ENCODE results near the gene ANKRD22.

ANKRD22 gene

DNA sequence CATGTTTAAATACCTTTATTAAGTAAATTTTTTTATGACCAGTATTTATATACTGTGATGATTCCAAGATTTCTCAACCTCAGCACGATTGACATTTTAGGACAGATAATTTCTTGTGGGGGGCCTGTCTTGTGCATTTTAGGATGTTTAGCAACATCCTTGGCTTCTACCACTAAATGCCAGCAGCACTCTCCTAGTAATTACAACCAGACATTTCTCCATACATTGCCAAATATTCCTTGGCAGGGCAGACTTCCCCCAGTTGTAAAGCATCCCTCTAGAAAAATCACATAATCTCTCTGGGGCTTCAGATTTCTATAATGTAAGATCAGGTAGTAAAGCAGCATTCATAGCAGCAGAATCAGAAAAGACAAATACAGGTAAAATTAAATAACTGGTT lies 56.9 kb downstream of the ANKRD22 start:
- no peak for DNase-seq

GRCh38 chr10:88793712-88794299 lies 57.8 kb downstream of the ANKRD22 start:
- no peak for DNase-seq

DNA sequence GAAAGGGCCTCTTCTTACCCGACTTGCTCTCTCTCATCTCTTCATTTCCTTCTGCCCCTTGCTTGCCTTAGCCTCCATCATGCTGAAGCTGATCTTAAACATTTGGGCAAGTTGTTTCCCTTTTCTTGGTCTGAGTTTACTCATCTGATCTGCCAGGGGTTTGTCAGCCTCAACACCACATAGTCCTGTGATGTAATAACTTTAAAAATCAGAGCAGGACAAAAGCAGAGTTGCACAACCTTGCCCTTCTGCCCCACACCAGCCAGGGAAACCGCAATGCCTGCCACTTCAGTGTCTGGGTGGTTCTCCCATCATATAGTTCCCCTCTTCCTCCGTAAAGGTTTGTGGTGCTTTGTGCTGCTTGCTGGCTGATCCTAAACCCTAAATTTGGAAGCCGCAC lies 59.0 kb downstream of the ANKRD22 start:
- no peak for DNase-seq

DNA sequence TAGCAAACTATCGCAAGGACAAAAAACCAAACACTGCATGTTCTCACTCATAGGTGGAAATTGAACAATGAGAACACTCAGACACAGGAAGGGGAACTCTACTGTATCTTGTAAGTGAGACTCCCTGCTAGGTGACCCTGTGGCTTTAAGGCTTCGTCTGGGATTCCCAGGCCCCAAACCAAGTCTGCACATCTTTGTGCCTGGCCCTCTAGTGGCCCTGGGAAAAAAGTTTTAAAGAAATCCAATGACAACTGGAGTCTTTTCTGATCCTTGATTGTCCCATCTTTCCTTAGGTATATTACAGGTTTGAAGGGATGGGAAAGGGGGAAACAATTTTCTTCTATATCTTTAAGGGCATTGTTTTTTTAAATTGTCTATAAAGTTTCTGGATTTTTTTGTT lies 59.7 kb downstream of the ANKRD22 start:
- no peak for DNase-seq

- no peak for DNase-seq
These were observed 62.7 kb downstream of the ANKRD22 start for GRCh38 chr10:88788924-88789323.

GRCh38 chr10:88787463-88787862 lies 64.2 kb downstream of the ANKRD22 start:
- no peak for DNase-seq

GRCh38 chr10:88786032-88786770 lies 65.4 kb downstream of the ANKRD22 start:
- DNase-seq, result no peak

DNA sequence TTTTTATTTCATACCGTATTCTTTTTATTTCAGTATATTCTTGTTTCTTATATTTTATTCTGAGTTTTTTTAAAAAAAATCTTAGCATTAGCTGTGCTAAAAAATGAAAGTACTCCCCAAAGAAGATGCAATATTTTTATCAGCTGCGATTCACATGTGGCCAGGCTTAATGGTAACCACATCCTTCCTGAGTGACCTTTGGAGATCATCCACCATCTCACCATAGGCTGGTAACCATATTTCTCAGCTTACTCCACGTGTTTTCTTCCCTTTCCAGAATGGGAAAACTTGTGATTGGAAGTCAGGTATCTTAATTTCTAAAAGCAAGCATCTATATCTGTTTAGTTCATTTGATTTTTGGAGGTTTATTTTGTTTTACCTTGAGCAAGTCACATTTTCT lies 67.9 kb downstream of the ANKRD22 start:
- no peak for DNase-seq

DNA sequence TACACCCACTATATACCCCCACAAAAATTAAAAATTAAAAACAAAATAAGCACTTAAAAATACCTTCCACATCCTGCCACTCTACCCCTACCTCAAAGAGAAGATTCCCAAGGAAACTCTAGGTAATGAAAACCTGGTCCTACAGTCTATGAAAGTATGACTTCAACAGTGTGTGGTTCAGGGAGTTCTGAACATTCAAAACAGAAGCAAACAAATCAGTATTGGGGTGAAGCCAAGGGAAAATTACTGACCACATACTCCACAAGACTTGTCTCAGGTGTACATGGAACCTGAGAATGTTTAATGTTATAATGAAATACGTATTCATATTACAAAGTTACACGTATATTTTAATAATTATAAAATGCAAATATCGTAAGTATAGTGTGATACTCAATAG lies 69.4 kb downstream of the ANKRD22 start:
- no peak for DNase-seq

GRCh38 chr10:88781206-88781605 lies 70.4 kb downstream of the ANKRD22 start:
- DNase-seq, result no peak
